Fibroblast of lung (primary cell): ENCODE data around the gene DCAF8. TPM values are rescaled to one million over a fixed set of nuclear protein-coding genes. Genes with fewer than 3 reads are reported as not detected.

Experiments used
- DNase-seq, 2 donors: peaks; one replicate each; pipeline versions ENCODE4 v3.0.0 to v3.0.0-alpha.2; 2010; ENCODE audit warnings: low read depth in 2 of 2
- H2AFZ ChIP-seq: 2 replicates; pipeline ENCODE4 v1.5.1; 2012; ENCODE audit warnings: low read length, control low read depth, inconsistent platforms
- H3K27ac ChIP-seq: 2 replicates; pipeline ENCODE4 v1.5.1; 2011; ENCODE audit warnings: low read length, control low read depth; ENCODE audit not compliant: insufficient read depth
- H3K27me3 ChIP-seq: 2 replicates; pipeline ENCODE4 v1.5.1; 2011; ENCODE audit warnings: mild to moderate bottlenecking, low read length; ENCODE audit not compliant: control insufficient read depth, insufficient read depth
- H3K36me3 ChIP-seq: 2 replicates; pipeline ENCODE4 v1.5.1; 2011; ENCODE audit warnings: low read length; ENCODE audit not compliant: control insufficient read depth, insufficient read depth
- H3K4me1 ChIP-seq: 2 replicates; pipeline ENCODE4 v1.5.1; 2011; ENCODE audit warnings: low read length; ENCODE audit not compliant: control insufficient read depth, insufficient read depth; ENCODE audit errors: extremely low read depth
- H3K4me2 ChIP-seq: 2 replicates; pipeline ENCODE4 v1.5.1; 2011; ENCODE audit warnings: low read length, control low read depth; ENCODE audit not compliant: insufficient read depth; ENCODE audit errors: extremely low read depth
- H3K4me3 ChIP-seq, 4 experiments: fragments of 200-600 bp in 1 of 4; sonication (generic) in 1 of 4; replicated peaks in 1 of 4; 2 replicates each; pipeline ENCODE4 v1.5.1; 2011 to 2016; ENCODE audit warnings: low read length in 4 of 4, low read depth in 3 of 4, mild to moderate bottlenecking in 3 of 4, control low read depth in 2 of 4, inconsistent platforms in 1 of 4, mixed read lengths in 1 of 4; ENCODE audit not compliant: insufficient read depth in 1 of 4; ENCODE audit errors: control extremely low read depth in 1 of 4
- H3K79me2 ChIP-seq: 2 replicates; pipeline ENCODE4 v1.5.1; 2012; ENCODE audit warnings: mild to moderate bottlenecking, low read length, inconsistent platforms; ENCODE audit not compliant: control insufficient read depth, insufficient read depth
- H3K9ac ChIP-seq: 2 replicates; pipeline ENCODE4 v1.5.1; 2011; ENCODE audit warnings: mild to moderate bottlenecking, low read length, control low read depth; ENCODE audit not compliant: insufficient read depth
- H3K9me3 ChIP-seq: 2 replicates; pipeline ENCODE4 v1.5.1; 2012; ENCODE audit warnings: low read depth, low read length; ENCODE audit not compliant: control insufficient read depth, insufficient read depth
- H4K20me1 ChIP-seq: 2 replicates; pipeline ENCODE4 v1.5.1; 2011; ENCODE audit warnings: low read length; ENCODE audit not compliant: control insufficient read depth, insufficient read depth; ENCODE audit errors: extremely low read depth
- CTCF ChIP-seq, 2 donors: IDR thresholded peaks in 1 of 2; conservative IDR thresholded peaks in 1 of 2; 1 replicate in 1 of 2; 2 replicates in 1 of 2; pipeline ENCODE4 v1.5.1; 2011 to 2012; ENCODE audit warnings: low read length in 2 of 2, control low read depth in 1 of 2, inconsistent platforms in 1 of 2, low read depth in 1 of 2, mild to moderate bottlenecking in 1 of 2
- EZH2 ChIP-seq: IDR thresholded peaks from 2 replicates; pipeline ENCODE4 v1.5.1; 2012; ENCODE audit warnings: low read length, control low read depth, mild to moderate bottlenecking; ENCODE audit errors: missing control alignments
- polyA plus RNA-seq, 2 donors: library from polyadenylated mRNA; depleted of rRNA in 1 of 2; stranded (reverse) in 1 of 2; unstranded in 1 of 2; fragments of >200 nt; gene quantifications; 2 replicates each; pipeline ENCODE4 v1.2.1, GENCODE V29; 2011 to 2012; ENCODE audit warnings: missing spikeins in 1 of 2
- total RNA-seq: library from RNA; depleted of rRNA; stranded (reverse); fragments of >200 nt; gene quantifications from 2 replicates; pipeline ENCODE4 v1.2.1, GENCODE V29; 2014

DCAF8 gene
- total and polyA plus RNA-seq, 2 donors (not counting 1 experiment from before 2014, with no cell fraction given) = 72.6 to 89.8 TPM

DNA sequence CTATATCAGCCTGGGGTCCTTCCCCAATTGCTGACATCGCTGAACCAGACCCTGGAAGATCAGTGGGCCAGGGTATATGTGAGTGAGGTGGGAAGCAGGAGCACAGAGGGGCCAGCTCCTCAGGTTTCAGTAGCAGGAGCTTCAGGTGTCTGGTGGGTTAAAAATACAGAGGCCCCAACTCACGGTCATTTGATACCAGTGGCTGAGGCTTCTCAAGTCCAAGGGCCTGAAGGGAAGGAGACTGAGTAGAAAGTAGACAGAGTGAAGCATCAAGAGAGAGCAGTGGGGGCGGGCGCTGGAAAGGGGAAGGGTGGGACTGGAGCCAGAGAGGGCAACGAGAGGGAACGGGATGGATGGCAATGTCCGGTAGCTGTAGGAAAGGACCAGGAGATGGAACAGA lies 74.0 kb downstream of the DCAF8 start:
- no peaks in the 10 kb centered on the region for H3K9me3 ChIP-seq
- H2AFZ ChIP-seq = no peak overlapping the region
- TF ChIP-seq CTCF (conservative IDR thresholded peaks at IDR 0.05 in 1 of 2, IDR thresholded peaks at IDR 0.05 in 1 of 2; ENCODE audit: low read depth in 1 of 2, low read length in 2 of 2) = no peak
- TF ChIP-seq EZH2 = no peak
- H3K79me2 ChIP-seq = no peaks in the 10 kb centered on the region
- H3K4me3 ChIP-seq = no peak overlapping the region
- no peaks in the 10 kb centered on the region for H4K20me1 ChIP-seq
- H3K36me3 ChIP-seq = no peaks in the 10 kb centered on the region
- no peak overlapping the region for H3K4me2 ChIP-seq
- no peak for DNase-seq
- no peaks in the 10 kb centered on the region for H3K4me1 ChIP-seq
- no peaks in the 10 kb centered on the region for H3K27me3 ChIP-seq
- no peak overlapping the region for H3K27ac ChIP-seq
- no peak overlapping the region for H3K9ac ChIP-seq

DNA sequence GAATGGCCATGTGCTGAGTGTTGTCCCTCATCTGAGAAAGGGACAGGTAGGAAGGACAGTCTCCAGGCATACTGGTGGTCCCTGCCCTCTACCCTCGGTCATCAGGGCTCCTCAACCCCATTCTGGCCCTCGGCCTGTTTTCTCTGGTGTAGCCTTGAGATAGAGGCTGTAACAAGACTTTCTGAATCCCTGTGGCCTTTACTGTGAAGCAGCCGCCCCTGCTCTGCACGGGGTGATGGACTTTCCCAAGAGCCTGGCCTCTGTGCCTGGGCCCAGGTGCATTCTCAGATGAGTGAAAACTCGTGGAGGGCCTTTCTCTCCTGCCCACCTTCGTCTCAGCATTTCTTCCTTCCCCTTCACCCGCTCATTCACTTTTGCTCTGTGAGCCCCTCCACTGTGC lies 74.9 kb downstream of the DCAF8 start:
- Histone ChIP-seq H2AFZ (no peak overlapping the region), H3K36me3 (no peaks in the 10 kb centered on the region), H3K4me3 (no peak overlapping the region), H3K4me2 (no peak overlapping the region), H3K9ac (no peak overlapping the region), H3K27me3 (no peaks in the 10 kb centered on the region), H3K27ac (no peak overlapping the region), H4K20me1 (no peaks in the 10 kb centered on the region), H3K9me3 (no peaks in the 10 kb centered on the region), H3K79me2 (no peaks in the 10 kb centered on the region), H3K4me1 (no peaks in the 10 kb centered on the region)
- TF ChIP-seq EZH2 (no peak), CTCF (conservative IDR thresholded peaks at IDR 0.05 in 1 of 2, IDR thresholded peaks at IDR 0.05 in 1 of 2; ENCODE audit: low read depth in 1 of 2, low read length in 2 of 2) (no peak)
- no peak for DNase-seq

- H3K4me2 ChIP-seq = no peak overlapping the region
- H3K9me3 ChIP-seq = no peaks in the 10 kb centered on the region
- TF ChIP-seq EZH2 (no peak), CTCF (conservative IDR thresholded peaks at IDR 0.05 in 1 of 2, IDR thresholded peaks at IDR 0.05 in 1 of 2; ENCODE audit: low read depth in 1 of 2, low read length in 2 of 2) (no peak)
- no peak overlapping the region for H2AFZ ChIP-seq
- no peaks in the 10 kb centered on the region for H3K79me2 ChIP-seq
- no peaks in the 10 kb centered on the region for H3K4me1 ChIP-seq
- H4K20me1 ChIP-seq = no peaks in the 10 kb centered on the region
- no peak overlapping the region for H3K9ac ChIP-seq
- no peak overlapping the region for H3K27ac ChIP-seq
- H3K4me3 ChIP-seq = no peak overlapping the region
- no peaks in the 10 kb centered on the region for H3K36me3 ChIP-seq
- H3K27me3 ChIP-seq = no peaks in the 10 kb centered on the region
- no peak for DNase-seq
Measured at GRCh38 chr1:160186729-160187128, 75.6 kb downstream of the DCAF8 start.
